ENCODE data around the gene B3GNT3. TPM values are rescaled to one million over a fixed set of nuclear protein-coding genes. Genes with fewer than 3 reads are reported as not detected.

The B3GNT3 gene
- total RNA-seq, 1 donor from 2014 or later = not detected

DNA sequence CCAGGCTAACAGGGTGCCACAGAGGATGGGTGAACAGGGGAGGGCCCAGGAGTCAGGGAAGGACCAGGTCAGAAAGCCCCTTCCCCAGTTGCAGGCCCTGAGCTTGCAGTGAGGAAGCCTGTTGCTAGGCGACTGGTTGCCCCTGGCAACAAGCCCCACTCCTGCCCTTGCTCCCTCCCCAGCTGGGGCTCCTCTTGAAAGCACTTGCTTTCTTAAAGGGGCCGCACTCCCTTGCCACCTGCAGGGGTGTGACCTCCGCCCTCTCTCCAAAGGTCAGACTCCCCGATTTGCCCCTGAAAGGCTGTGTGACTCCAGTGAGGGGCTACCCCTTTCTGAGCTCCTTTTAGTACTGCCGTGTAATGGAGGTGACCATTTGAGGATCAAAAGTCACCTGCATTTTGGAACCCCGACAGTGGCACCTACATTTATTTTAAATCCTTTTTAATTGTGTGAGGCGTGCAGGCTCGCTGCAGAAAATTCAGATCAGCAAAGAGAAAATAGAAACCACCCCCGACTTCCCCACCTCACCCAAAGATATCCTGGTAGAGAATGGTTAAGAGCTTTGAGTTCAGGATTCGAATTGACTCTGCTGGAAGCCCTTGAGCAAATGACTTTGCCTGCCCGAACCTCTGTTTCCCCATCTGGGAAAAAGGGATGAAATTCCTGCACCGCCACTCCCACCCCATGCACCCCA, 38.8 kb upstream of the B3GNT3 start:
- Mint-ChIP-seq H3K4me1 (peaks cover 39% of the 10 kb centered on the region), H3K27ac (peak overlapping the region; percentile 37), H3K9me3 (no peaks in the 10 kb centered on the region), H3K36me3 (ENCODE audit: low read depth) (peaks cover 61% of the 10 kb centered on the region), H3K4me3 (no peak overlapping the region), H3K27me3 (no peaks in the 10 kb centered on the region)
- intact Hi-C loops (cut with micrococcal nuclease) = no loop called here
- DNase-seq = peak; percentile 80

DNA sequence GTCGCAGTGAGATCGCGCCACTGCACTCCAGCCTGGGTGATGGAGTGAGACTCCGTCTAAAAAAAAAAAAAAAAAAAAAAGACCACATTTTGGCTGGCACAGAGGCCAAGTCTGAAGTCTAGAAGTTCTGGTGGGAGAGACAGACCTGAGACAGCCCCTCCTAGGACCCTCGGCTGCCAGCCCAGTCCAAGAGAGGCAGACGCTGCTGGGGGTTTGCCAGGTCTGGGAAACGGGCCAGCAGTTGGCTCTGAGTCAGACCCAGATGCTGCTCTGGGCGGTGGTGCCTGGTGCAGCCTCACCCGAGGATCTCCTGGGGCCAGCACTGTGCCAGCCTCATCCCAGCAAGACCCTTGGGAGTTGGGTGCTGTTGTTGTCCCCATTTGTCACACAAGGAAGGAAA, 37.8 kb upstream of the B3GNT3 start:
- intact Hi-C loops (cut with micrococcal nuclease) = no loop called here
- Mint-ChIP-seq H3K27me3 (no peaks in the 10 kb centered on the region), H3K27ac (no peak overlapping the region), H3K9me3 (no peaks in the 10 kb centered on the region), H3K36me3 (ENCODE audit: low read depth) (peaks cover 59% of the 10 kb centered on the region), H3K4me3 (no peak overlapping the region), H3K4me1 (peaks cover 35% of the 10 kb centered on the region)
- no peak for DNase-seq

- H3K27ac Mint-ChIP-seq = no peak overlapping the region
- peaks cover 66% of the 10 kb centered on the region for H3K36me3 Mint-ChIP-seq (ENCODE audit: low read depth)
- H3K9me3 Mint-ChIP-seq = no peaks in the 10 kb centered on the region
- no peak for DNase-seq
- peaks cover 36% of the 10 kb centered on the region for H3K4me1 Mint-ChIP-seq
- H3K27me3 Mint-ChIP-seq = no peaks in the 10 kb centered on the region
- intact Hi-C loops (cut with micrococcal nuclease) = no loop called here
- no peak overlapping the region for H3K4me3 Mint-ChIP-seq
Observed at GRCh38 chr19:17758515-17758914, 36.4 kb upstream of the B3GNT3 start.

DNA sequence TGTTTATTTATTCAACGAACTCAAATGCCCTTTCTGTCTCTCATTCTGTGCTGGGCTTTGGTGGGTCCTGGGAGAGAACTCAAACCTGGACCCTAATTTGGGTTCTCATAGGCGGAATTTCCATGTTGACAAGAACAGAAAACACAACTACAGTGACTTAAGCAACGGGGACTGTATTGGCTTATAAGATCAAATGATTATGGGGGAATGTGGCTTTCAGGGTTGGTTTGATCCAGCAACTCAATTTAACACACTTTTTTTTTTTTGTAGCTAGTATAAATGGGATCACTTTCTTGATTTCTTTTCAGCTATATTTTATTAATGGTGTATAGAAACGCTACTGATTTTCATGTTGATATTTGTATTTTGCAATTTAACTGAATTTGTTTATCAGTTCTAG, 33.8 kb upstream of the B3GNT3 start:
- DNase-seq = no peak
- H3K36me3 Mint-ChIP-seq (ENCODE audit: low read depth) = peaks cover 71% of the 10 kb centered on the region
- H3K27me3 Mint-ChIP-seq = no peaks in the 10 kb centered on the region
- H3K4me1 Mint-ChIP-seq = peaks cover 20% of the 10 kb centered on the region
- no peak overlapping the region for H3K27ac Mint-ChIP-seq
- H3K9me3 Mint-ChIP-seq = no peaks in the 10 kb centered on the region
- H3K4me3 Mint-ChIP-seq = no peak overlapping the region
- intact Hi-C loops (cut with micrococcal nuclease) = no loop called here

GRCh38 chr19:17762505-17763229, 32.3 kb upstream of the B3GNT3 start:
- Mint-ChIP-seq H3K4me3 (no peak overlapping the region), H3K4me1 (peaks cover 18% of the 10 kb centered on the region), H3K9me3 (no peaks in the 10 kb centered on the region), H3K27ac (no peak overlapping the region), H3K36me3 (ENCODE audit: low read depth) (peaks cover 66% of the 10 kb centered on the region), H3K27me3 (no peaks in the 10 kb centered on the region)
- intact Hi-C loops (cut with micrococcal nuclease) = no loop called here
- DNase-seq = peak; percentile 71

DNA sequence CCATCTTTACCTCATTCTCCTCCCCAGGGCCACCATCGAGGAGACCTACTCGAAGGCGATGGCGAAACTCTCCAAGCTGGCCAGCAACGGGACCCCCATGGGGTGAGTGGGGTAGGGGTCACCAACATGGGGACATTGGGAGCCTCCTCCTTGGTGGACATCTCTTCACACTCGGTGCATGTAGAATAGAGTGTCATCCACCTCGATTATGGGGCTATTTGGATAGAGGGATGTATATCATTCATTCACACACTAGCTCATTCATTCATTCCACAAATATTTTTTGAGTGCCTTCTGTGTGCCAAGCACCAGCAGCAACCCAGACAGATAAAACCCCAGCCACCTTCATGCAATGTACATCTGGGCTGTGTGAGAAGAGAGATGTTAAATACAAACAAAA, 30.6 kb upstream of the B3GNT3 start:
- Mint-ChIP-seq H3K36me3 (ENCODE audit: low read depth) (peaks cover 64% of the 10 kb centered on the region), H3K27me3 (no peaks in the 10 kb centered on the region), H3K27ac (no peak overlapping the region), H3K4me3 (no peak overlapping the region), H3K4me1 (peaks cover 15% of the 10 kb centered on the region), H3K9me3 (no peaks in the 10 kb centered on the region)
- intact Hi-C loops (cut with micrococcal nuclease) = no loop called here
- DNase-seq = no peak

DNA sequence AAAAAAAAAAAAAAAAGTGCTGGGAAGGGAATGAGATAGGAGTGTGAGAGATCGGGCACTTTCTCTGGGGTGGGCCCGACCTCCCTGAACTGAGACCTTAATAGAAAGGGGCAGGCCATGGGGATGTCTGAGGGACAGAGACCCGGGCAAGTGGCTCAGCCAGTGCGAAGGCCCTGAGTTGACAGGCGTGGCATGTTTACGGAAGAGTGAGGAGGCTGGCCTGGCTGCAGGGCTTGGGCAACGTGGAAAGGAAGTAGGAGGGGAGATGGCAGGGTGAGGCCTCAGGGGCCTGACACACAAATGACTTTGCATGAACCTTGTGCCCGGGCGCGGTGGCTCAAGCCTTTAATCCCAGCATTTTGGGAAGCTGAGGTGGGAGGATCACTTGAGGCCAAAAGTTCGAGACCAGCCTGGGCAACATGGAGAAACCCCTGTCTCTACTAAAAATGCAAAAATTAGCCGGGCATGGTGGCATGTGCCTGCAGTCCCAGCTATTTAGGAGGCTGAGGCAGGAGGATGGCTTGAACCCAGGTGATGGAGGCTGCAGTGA, 29.8 kb upstream of the B3GNT3 start:
- Mint-ChIP-seq H3K4me1 (peaks cover 14% of the 10 kb centered on the region), H3K27ac (no peak overlapping the region), H3K9me3 (no peaks in the 10 kb centered on the region), H3K27me3 (no peaks in the 10 kb centered on the region), H3K36me3 (ENCODE audit: low read depth) (peaks cover 62% of the 10 kb centered on the region), H3K4me3 (no peak overlapping the region)
- no peak for DNase-seq
- intact Hi-C loops (cut with micrococcal nuclease) = no loop called here

- Mint-ChIP-seq H3K4me1 (peaks cover 9% of the 10 kb centered on the region), H3K4me3 (no peak overlapping the region), H3K27ac (no peak overlapping the region), H3K9me3 (no peaks in the 10 kb centered on the region), H3K27me3 (no peaks in the 10 kb centered on the region), H3K36me3 (ENCODE audit: low read depth) (peaks cover 56% of the 10 kb centered on the region)
- peak; percentile 88 for DNase-seq
- intact Hi-C loops (cut with micrococcal nuclease) = loop anchor here (1.0 kb wide), 1 partner anchor 62 kb away; no protein-coding TSS in a partner anchor
Observed at GRCh38 chr19:17766543-17767131, 28.3 kb upstream of the B3GNT3 start.

DNA sequence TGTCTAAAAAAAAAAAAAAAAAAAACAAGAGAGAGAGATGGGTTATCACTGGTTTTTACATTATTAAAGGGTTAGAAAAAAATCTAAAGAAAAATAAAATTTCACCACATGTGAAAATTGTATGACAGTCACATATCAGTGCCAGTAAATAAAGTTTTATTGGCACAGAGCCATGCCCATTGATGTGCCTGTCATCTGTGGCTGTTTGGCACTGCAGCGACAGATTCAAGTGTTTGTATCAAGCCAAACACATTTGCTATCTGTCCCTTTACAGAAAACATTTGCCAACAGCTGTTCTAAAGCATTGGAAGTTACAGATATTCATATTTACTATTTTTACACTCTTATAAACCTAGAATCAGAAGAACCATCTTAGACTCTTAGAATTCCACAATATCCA, 27.4 kb upstream of the B3GNT3 start:
- no peaks in the 10 kb centered on the region for H3K9me3 Mint-ChIP-seq
- H3K36me3 Mint-ChIP-seq (ENCODE audit: low read depth) = peaks cover 61% of the 10 kb centered on the region
- no peak for DNase-seq
- H3K27me3 Mint-ChIP-seq = no peaks in the 10 kb centered on the region
- intact Hi-C loops (cut with micrococcal nuclease) = no loop called here
- peaks cover 5% of the 10 kb centered on the region for H3K4me1 Mint-ChIP-seq
- H3K27ac Mint-ChIP-seq = no peak overlapping the region
- H3K4me3 Mint-ChIP-seq = no peak overlapping the region

DNA sequence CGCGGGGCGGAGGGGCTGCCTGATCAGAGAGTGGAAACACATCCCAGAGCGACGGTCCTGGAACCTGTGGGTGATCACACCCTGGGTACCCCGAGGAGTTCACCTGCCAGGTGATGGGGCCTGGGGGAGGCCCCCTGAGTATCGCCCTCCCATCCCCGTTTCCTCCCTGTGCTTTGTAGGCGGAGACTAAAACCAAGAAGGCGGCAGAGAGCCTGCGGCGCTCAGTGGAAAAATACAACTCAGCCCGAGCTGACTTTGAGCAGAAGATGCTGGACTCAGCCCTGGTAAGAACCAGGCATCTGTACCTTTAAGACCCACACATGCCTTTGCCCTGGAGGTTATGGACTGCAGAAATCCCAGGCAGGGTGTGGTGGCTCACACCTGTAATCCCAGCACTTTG, 24.3 kb upstream of the B3GNT3 start:
- Mint-ChIP-seq H3K4me1 (peaks cover 6% of the 10 kb centered on the region), H3K27ac (no peak overlapping the region), H3K27me3 (no peaks in the 10 kb centered on the region), H3K36me3 (ENCODE audit: low read depth) (peaks cover 63% of the 10 kb centered on the region), H3K9me3 (no peaks in the 10 kb centered on the region), H3K4me3 (no peak overlapping the region)
- intact Hi-C loops (cut with micrococcal nuclease) = no loop called here
- no peak for DNase-seq

DNA sequence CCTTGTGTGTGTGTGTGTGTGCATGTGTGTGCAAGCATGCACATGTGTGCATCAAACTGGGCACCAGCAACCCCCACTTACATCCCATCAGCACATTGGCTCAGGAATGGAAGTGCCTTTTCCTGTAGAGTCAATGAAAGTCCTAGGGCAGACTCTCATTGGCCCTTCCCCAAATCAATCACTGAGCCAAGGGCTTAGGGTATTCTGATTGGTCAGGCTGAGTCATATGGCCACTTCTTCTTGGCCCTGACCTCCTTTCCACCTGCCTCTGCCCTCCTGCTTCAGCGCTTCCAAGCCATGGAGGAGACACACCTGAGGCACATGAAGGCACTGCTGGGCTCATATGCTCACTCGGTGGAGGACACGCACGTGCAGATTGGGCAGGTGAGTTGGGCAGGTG, 22.8 kb upstream of the B3GNT3 start:
- H3K9me3 Mint-ChIP-seq = no peaks in the 10 kb centered on the region
- H3K27ac Mint-ChIP-seq = no peak overlapping the region
- H3K4me1 Mint-ChIP-seq = peaks cover 6% of the 10 kb centered on the region
- no peaks in the 10 kb centered on the region for H3K27me3 Mint-ChIP-seq
- intact Hi-C loops (cut with micrococcal nuclease) = no loop called here
- H3K36me3 Mint-ChIP-seq (ENCODE audit: low read depth) = peaks cover 62% of the 10 kb centered on the region
- DNase-seq = no peak
- H3K4me3 Mint-ChIP-seq = no peak overlapping the region

- Mint-ChIP-seq H3K27me3 (no peaks in the 10 kb centered on the region), H3K4me3 (no peak overlapping the region), H3K9me3 (no peaks in the 10 kb centered on the region), H3K27ac (no peak overlapping the region), H3K36me3 (ENCODE audit: low read depth) (peaks cover 63% of the 10 kb centered on the region), H3K4me1 (peaks cover 14% of the 10 kb centered on the region)
- peak; percentile 77 for DNase-seq
- intact Hi-C loops (cut with micrococcal nuclease) = loop anchor here (5.0 kb wide), 1 partner anchor 53 kb away; no protein-coding TSS in a partner anchor
Observed at GRCh38 chr19:17775245-17775927, 19.6 kb upstream of the B3GNT3 start.

- no peaks in the 10 kb centered on the region for H3K9me3 Mint-ChIP-seq
- DNase-seq = no peak
- H3K27ac Mint-ChIP-seq = peak overlapping the region; percentile 76
- intact Hi-C loops (cut with micrococcal nuclease) = loop anchor here (5.0 kb wide), 1 partner anchor 54 kb away; no protein-coding TSS in a partner anchor
- H3K4me1 Mint-ChIP-seq = peaks cover 15% of the 10 kb centered on the region
- no peak overlapping the region for H3K4me3 Mint-ChIP-seq
- peaks cover 60% of the 10 kb centered on the region for H3K36me3 Mint-ChIP-seq (ENCODE audit: low read depth)
- H3K27me3 Mint-ChIP-seq = no peaks in the 10 kb centered on the region
Observed at GRCh38 chr19:17775991-17776803, 18.7 kb upstream of the B3GNT3 start.

Data from activated CD4-positive, alpha-beta T cell treated with anti-CD3 and anti-CD28 coated beads, Interleukin-2, amount 10 ng/mL, durations not matched to agents 24 days and 14 days (primary cell).